Left kidney (tissue), 8 donors: ENCODE data around the gene GSPT2. TPM values are rescaled to one million over a fixed set of nuclear protein-coding genes. Genes with fewer than 3 reads are reported as not detected.
A peak's percentile ranks its signal among the peaks of the same experiment; 100 is the strongest.
"Not testable (repeated sequence)": the region's sequence is repeated elsewhere in the genome, so short reads cannot be mapped to it uniquely, and the experiment has no call there.

Experiments
- DNase-seq: peaks from one replicate; pipeline ENCODE4 v3.0.0-alpha.2; 2013
- long read RNA-seq, 8 donors: transcript quantifications; one replicate each; lab custom pipeline, GENCODE V29; 2026
- polyA plus RNA-seq: library from polyadenylated mRNA; unstranded; fragments of 120-200 nt; gene quantifications from one replicate; pipeline ENCODE4 v1.2.1, GENCODE V29; 2013; ENCODE audit not compliant: insufficient read length

GSPT2 gene
- 21.2 TPM for polyA plus RNA-seq
- long read RNA-seq, donor 1, transcript GSPT2-201 (1 exons, 2,802 nt): major isoform, 50 of 50 reads
- long read RNA-seq, donor 1, partial matches to known transcripts: 0 of 50 reads
- long read RNA-seq, donor 1, other reads (novel, unspliced or antisense): 0 of 50 reads
- long read RNA-seq, donor 2, transcript GSPT2-201 (1 exons, 2,802 nt): major isoform, 35 of 35 reads
- long read RNA-seq, donor 2, partial matches to known transcripts: 0 of 35 reads
- long read RNA-seq, donor 2, other reads (novel, unspliced or antisense): 0 of 35 reads
- long read RNA-seq, donor 3, transcript GSPT2-201 (1 exons, 2,802 nt): major isoform, 23 of 23 reads
- long read RNA-seq, donor 3, partial matches to known transcripts: 0 of 23 reads
- long read RNA-seq, donor 3, other reads (novel, unspliced or antisense): 0 of 23 reads
- long read RNA-seq, donor 4, transcript GSPT2-201 (1 exons, 2,802 nt): major isoform, 5 of 5 reads
- long read RNA-seq, donor 4, partial matches to known transcripts: 0 of 5 reads
- long read RNA-seq, donor 4, other reads (novel, unspliced or antisense): 0 of 5 reads
- long read RNA-seq, donor 5, transcript GSPT2-201 (1 exons, 2,802 nt): major isoform, 34 of 34 reads
- long read RNA-seq, donor 5, partial matches to known transcripts: 0 of 34 reads
- long read RNA-seq, donor 5, other reads (novel, unspliced or antisense): 0 of 34 reads
- long read RNA-seq, donor 6, transcript GSPT2-201 (1 exons, 2,802 nt): major isoform, 31 of 31 reads
- long read RNA-seq, donor 6, partial matches to known transcripts: 0 of 31 reads
- long read RNA-seq, donor 6, other reads (novel, unspliced or antisense): 0 of 31 reads
- long read RNA-seq, donor 7, transcript GSPT2-201 (1 exons, 2,802 nt): major isoform, 39 of 39 reads
- long read RNA-seq, donor 7, partial matches to known transcripts: 0 of 39 reads
- long read RNA-seq, donor 7, other reads (novel, unspliced or antisense): 0 of 39 reads
- long read RNA-seq, donor 8, transcript GSPT2-201 (1 exons, 2,802 nt): major isoform, 11 of 11 reads
- long read RNA-seq, donor 8, partial matches to known transcripts: 0 of 11 reads
- long read RNA-seq, donor 8, other reads (novel, unspliced or antisense): 0 of 11 reads

- DNase-seq: peak; percentile 64
Observed at GRCh38 chrX:51743179-51743957, at the start of gene GSPT2. Gene GSPT2 (plus strand): TSS chrX:51743442. CDS start chrX:51743627, 185 bp downstream.

GRCh38 chrX:51694254-51694653 is 49.0 kb upstream of the GSPT2 start:
- no peak for DNase-seq

DNA sequence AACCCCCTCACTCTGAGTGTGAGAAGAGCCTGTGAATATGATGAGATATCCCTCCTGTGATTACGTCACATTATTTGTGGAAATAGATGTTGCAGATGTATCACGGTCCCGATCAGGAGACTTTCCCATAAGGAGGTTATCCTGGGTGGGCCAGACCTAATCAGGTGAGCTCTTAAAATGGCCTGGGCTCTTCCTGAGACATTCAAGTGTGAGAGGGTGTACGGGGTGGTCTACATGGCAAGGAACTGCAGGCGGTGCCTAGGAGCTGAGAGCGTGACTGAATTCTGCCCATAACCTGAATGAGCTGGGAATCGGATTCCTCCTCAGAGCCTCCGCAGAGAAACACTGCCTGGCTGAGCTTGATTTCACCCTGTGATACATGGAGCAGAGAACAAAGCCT is 45.8 kb upstream of the GSPT2 start:
- no peak for DNase-seq

GRCh38 chrX:51710277-51711164 is 32.7 kb upstream of the GSPT2 start, which contains the start of gene CENPVL1:
Gene CENPVL1 (plus strand): TSS chrX:51710512. CDS start chrX:51710512, 0 bp downstream.
- not testable (repeated sequence) for DNase-seq

DNA sequence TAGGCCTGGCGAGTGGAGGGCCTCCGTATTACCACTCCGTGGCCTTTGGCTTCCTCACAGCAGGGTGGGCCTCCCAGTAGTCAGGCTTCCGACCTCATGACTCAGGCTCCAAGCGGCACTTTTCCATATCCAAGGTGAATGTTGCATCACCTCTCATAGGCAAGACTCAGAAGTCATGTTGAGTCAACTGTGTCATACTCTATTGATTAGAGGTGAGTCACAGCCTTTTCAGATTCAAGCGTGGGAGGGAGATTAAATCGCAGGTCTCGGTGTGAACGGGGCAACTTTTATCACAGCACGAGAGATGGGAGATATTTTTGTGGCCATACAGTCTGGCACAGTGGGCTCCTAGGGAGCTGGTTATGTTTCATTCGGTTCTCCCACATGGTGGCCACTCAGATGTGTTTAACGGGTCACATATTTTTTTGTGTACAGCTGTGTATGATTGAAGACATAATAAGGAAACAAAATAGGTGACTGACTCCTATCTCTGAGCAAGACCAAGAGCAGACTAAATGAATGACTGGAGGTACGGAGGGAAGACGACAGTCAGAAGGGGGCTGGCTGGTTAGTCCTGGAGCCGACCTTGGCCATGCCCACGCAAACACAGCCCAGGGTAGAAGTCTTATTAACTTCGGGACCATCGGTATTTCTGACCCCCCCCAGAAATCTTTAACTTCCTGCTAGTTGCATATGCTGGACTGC is 30.1 kb upstream of the GSPT2 start:
- not testable (repeated sequence) for DNase-seq

DNA sequence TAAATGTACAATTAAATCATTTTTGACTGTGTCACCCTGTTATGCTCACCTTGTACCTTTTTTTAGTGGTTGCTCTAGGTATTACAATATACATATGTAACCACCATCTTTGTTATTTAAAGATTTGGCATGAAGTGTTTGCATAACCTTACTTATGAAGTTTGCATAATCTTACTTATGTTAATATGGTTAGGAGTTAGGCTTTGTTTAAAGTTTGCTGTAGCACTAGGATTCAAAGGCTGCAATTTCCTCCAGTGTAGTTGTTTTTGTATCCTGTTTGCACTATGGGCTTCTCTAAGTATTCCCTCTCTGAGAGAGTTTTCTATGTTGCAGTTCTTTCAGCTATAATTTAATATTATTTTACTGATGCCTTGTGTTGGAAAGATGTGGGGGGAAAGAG is 15.0 kb upstream of the GSPT2 start:
- DNase-seq: no peak

DNA sequence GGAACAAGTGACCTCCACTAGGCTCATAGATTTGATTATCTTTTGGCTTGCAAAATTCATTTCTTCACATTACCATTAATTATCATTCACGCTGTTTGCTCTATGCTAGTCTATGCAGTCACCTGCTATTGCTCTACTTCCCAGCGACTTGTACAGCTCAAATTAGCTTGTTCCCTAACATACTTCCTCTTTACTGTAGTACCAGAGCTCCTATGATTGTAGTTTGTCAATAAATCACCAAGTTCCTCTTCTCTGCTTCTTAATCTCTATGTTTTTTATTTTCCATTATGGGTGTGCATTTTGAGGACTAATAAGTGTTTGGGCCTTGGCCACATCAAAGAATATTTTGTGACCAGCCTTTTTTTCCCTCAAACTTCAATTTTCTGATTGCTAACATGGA is 6.2 kb upstream of the GSPT2 start:
- no peak for DNase-seq

DNA sequence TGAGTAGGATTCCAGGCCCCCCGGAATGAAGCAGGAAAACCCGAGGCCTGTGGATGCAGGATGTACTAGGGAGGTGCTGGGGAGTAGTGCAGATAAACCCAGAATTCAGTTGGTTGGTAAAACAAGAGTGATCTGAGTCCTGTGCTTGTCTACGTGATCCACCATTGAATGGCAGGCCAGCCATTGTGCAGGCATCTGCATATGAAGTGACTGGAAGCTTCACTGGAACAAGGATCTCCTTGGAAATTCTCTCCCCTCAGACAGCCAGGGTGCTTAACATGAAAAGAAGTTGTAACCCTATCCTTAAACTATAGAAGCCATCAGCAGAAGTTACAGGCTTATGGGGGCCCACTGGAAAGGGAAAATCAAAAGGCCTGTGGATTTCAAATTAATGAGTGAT is 656 bp upstream of the GSPT2 start:
- DNase-seq: no peak

- DNase-seq: no peak
Observed at GRCh38 chrX:51747671-51748070, 4.4 kb downstream of the GSPT2 start.

- DNase-seq: no peak
Observed at GRCh38 chrX:51759055-51759839, 16.0 kb downstream of the GSPT2 start.

GRCh38 chrX:51760657-51761056 is 17.4 kb downstream of the GSPT2 start:
- no peak for DNase-seq

DNA sequence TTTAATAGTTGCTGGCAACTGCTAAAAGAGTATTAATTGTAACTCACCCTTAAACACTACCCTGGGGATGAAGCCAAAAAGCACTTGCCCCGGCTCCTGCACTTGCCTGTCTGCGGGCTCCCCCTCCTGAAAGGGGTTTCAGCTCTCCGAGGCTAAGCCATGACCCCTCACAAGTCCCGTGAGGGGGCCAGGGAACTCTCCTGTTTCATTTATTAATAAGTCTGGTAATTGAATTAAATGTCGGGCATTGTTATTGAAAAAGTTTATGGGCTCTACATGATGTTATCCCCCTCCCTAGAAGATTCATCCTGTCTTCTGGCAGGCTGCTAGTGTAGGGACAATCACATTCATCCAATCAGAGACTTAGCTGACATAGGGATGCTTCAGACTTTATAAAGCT is 23.3 kb downstream of the GSPT2 start:
- no peak for DNase-seq

- no peak for DNase-seq
Observed at GRCh38 chrX:51776851-51777250, 33.6 kb downstream of the GSPT2 start.

DNA sequence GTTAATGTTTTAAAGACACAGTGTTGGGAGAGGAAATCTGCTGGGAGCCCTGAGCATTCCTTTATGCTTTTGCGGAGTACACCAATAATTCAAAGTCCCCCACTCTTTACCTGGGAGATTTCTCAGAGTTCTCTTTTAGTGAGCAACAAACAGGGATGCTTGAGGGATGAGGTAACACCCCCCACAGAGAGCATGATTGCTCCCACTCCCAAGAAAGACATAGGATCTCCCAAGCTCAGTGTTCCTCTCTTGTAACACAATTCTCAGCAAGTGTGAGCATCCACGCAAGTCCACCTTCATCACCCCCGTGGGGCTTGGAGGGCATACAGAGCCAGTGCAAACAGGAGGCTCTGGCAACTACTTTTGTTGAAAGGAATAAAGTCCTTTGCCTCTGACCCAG is 36.1 kb downstream of the GSPT2 start:
- DNase-seq: no peak

GRCh38 chrX:51795136-51795535 is 51.9 kb downstream of the GSPT2 start:
- DNase-seq: no peak
